A549 (cell line): ENCODE data around the gene SPTBN4. TPM values are rescaled to one million over a fixed set of nuclear protein-coding genes. Genes with fewer than 3 reads are reported as not detected.
"Not testable (repeated sequence)": the region's sequence is repeated elsewhere in the genome, so short reads cannot be mapped to it uniquely, and the experiment has no call there.

ENCODE experiments used
- ATAC-seq, 2 experiments: fragments of 200-7000 bp in 1 of 2; fragments of >200 bp in 1 of 2; cut with Nextera tagmentation in 1 of 2; cut with Tn5 transposase in 1 of 2; 3 replicates each; pipeline versions ENCODE4 v1.8.0 to v1.9.1; 2018 to 2020; ENCODE audit warnings: mild to moderate bottlenecking in 1 of 2, moderate library complexity in 1 of 2
- CTCF ChIA-PET: fragments of 300-600 bp; sonication (Branson Sonifier 250); formaldehyde crosslinking; extraction: SDS; loops from one replicate; lab custom pipeline; 2021; ENCODE audit warnings: antibody characterized with exemption, inconsistent platforms; lab: Yijun Ruan, JAX
- POLR2A ChIA-PET: fragments of 350-600 bp; formaldehyde crosslinking; extraction: SDS; loops from one replicate; lab custom pipeline; 2021; ENCODE audit warnings: antibody characterized with exemption, inconsistent platforms; lab: Yijun Ruan, JAX
- DNase-seq, 2 experiments: peaks; one replicate each; pipeline versions ENCODE4 v3.0.0 to v3.0.0-alpha.2; 2011 to 2016; ENCODE audit warnings: low read depth in 1 of 2, low spot score in 1 of 2
- FAIRE-seq: peaks from 2 replicates; lab custom pipeline; 2011; peaks lifted over from hg19 to GRCh38; lab: Jason Lieb, UNC
- H3K27ac ChIP-seq, 2 experiments: fragments of >200 bp; sonication (Bioruptor Twin); formaldehyde crosslinking; 3 replicates each; pipeline ENCODE4 v1.5.1; 2016 to 2017
- H3K4me1 ChIP-seq: fragments of >200 bp; sonication (Bioruptor Twin); formaldehyde crosslinking; 3 replicates; pipeline ENCODE4 v1.6.1; 2016
- H3K4me2 ChIP-seq: fragments of >200 bp; sonication (Bioruptor Twin); formaldehyde crosslinking; 3 replicates; pipeline ENCODE4 v1.6.1; 2016
- H3K4me3 ChIP-seq: fragments of >200 bp; sonication (Bioruptor Twin); formaldehyde crosslinking; 3 replicates; pipeline ENCODE4 v1.5.1; 2016
- H3K9me3 ChIP-seq: fragments of >200 bp; sonication (Bioruptor Twin); formaldehyde crosslinking; 3 replicates; pipeline ENCODE4 v1.6.1; 2016
- ATOH8 ChIP-seq: fragments of 250-450 bp; sonication (Bioruptor Pico); IDR thresholded peaks from 2 replicates; pipeline ENCODE4 v1.5.0; 2020; ENCODE audit warnings: low read depth, mild to moderate bottlenecking, moderate library complexity
- BCL3 ChIP-seq: fragments of >200 bp; sonication (Bioruptor Twin); formaldehyde crosslinking; IDR thresholded peaks from 3 replicates; pipeline ENCODE4 v1.6.1; 2016
- CBX8 ChIP-seq: fragments of 200-600 bp; sonication (generic); IDR thresholded peaks from 2 replicates; pipeline ENCODE4 v1.6.1; 2016
- CEBPB ChIP-seq, 2 experiments: fragments of >200 bp in 1 of 2; sonication (Bioruptor Twin) in 1 of 2; formaldehyde crosslinking in 1 of 2; IDR thresholded peaks; 2 replicates each; pipeline ENCODE4 v1.6.1; 2012 to 2016
- E2F6 ChIP-seq: IDR thresholded peaks from 2 replicates; pipeline ENCODE4 v1.6.1; 2012; ENCODE audit warnings: low read depth, borderline replicate concordance
- EHMT2 ChIP-seq: fragments of 200-600 bp; sonication (generic); IDR thresholded peaks from 2 replicates; pipeline ENCODE4 v1.6.1; 2016; ENCODE audit warnings: antibody characterized with exemption, low read depth, mild to moderate bottlenecking, moderate library complexity
- EP300 ChIP-seq, 2 experiments: fragments of >200 bp; sonication (Bioruptor Twin); formaldehyde crosslinking; IDR thresholded peaks; 2 replicates in 1 of 2; 3 replicates in 1 of 2; pipeline ENCODE4 v1.6.1; 2016 to 2017
- HEYL ChIP-seq: fragments of 250-450 bp; sonication (Bioruptor Pico); IDR thresholded peaks from 2 replicates; pipeline ENCODE4 v1.8.0; 2021; ENCODE audit warnings: mild to moderate bottlenecking, moderate library complexity
- HOXA7 ChIP-seq: fragments of 250-450 bp; sonication (Bioruptor Pico); IDR thresholded peaks from 2 replicates; pipeline ENCODE4 v1.5.0; 2020; ENCODE audit warnings: mild to moderate bottlenecking, moderate library complexity
- HOXB13 ChIP-seq: fragments of 250-450 bp; sonication (Bioruptor Pico); IDR thresholded peaks from 2 replicates; pipeline ENCODE4 v1.5.0; 2020; ENCODE audit warnings: low read depth, mild to moderate bottlenecking, moderate library complexity
- JUN ChIP-seq, 2 experiments: fragments of >200 bp; sonication (Bioruptor Twin); formaldehyde crosslinking; IDR thresholded peaks; 2 replicates in 1 of 2; 3 replicates in 1 of 2; pipeline ENCODE4 v1.6.1; 2016 to 2017
- KDM5A ChIP-seq: fragments of 200-600 bp; sonication (generic); IDR thresholded peaks from 2 replicates; pipeline ENCODE4 v1.6.1; 2016; ENCODE audit warnings: antibody characterized with exemption, mild to moderate bottlenecking
- MAX ChIP-seq: IDR thresholded peaks from 2 replicates; pipeline ENCODE4 v1.6.1; 2012
- MYC ChIP-seq: IDR thresholded peaks from 2 replicates; pipeline ENCODE4 v1.6.1; 2012; ENCODE audit warnings: mild to moderate bottlenecking, inconsistent platforms, low read length, improper control_type of control experiment, borderline replicate concordance
- PHF8 ChIP-seq: fragments of 200-600 bp; sonication (generic); IDR thresholded peaks from 2 replicates; pipeline ENCODE4 v1.6.1; 2016; ENCODE audit warnings: low read depth, mild to moderate bottlenecking, antibody characterized with exemption, moderate library complexity, borderline replicate concordance
- RARB ChIP-seq: fragments of 250-450 bp; sonication (Bioruptor Pico); IDR thresholded peaks from 2 replicates; pipeline ENCODE4 v1.8.0; 2021; ENCODE audit warnings: mild to moderate bottlenecking, moderate library complexity
- REST ChIP-seq: fragments of 200-600 bp; sonication (generic); IDR thresholded peaks from 2 replicates; pipeline ENCODE4 v1.6.1; 2016; ENCODE audit warnings: antibody characterized with exemption, mild to moderate bottlenecking, moderate library complexity
- RFX5 ChIP-seq: fragments of 450-650 bp; IDR thresholded peaks from 2 replicates; pipeline ENCODE4 v1.7.1; 2014; ENCODE audit warnings: antibody characterized with exemption, mild to moderate bottlenecking, moderate library complexity
- SMC3 ChIP-seq: fragments of >200 bp; sonication (Bioruptor Twin); formaldehyde crosslinking; IDR thresholded peaks from 3 replicates; pipeline ENCODE4 v1.6.1; 2018; ENCODE audit warnings: inconsistent platforms
- TFCP2L1 ChIP-seq: fragments of 250-450 bp; sonication (Bioruptor Pico); IDR thresholded peaks from 2 replicates; pipeline ENCODE4 v1.5.0; 2021; ENCODE audit warnings: mild to moderate bottlenecking
- ZFP36 ChIP-seq: fragments of 450-650 bp; IDR thresholded peaks from 2 replicates; pipeline ENCODE4 v1.6.1; 2014; ENCODE audit warnings: borderline replicate concordance; ENCODE audit not compliant: partially characterized antibody
- WGBS: methylation state at CpG from one replicate; pipeline ENCODE4 v1.1.6; 2017; ENCODE audit errors: missing lambda C conversion rate; 5-methylcytosine and 5-hydroxymethylcytosine counted together
- polyA plus RNA-seq, 4 experiments: library from polyadenylated mRNA; depleted of rRNA in 3 of 4; stranded (reverse); fragments of >200 nt; fragmentation: RNase III in 1 of 4; extraction: RNeasy Plus Mini Kit Qiagen cat#74134 plus additional on column Dnase treatment in 1 of 4; gene quantifications; 2 replicates in 3 of 4; 3 replicates in 1 of 4; pipeline ENCODE4 v1.2.3, GENCODE V29; 2011 to 2017
- TF ChIP-seq, protein P1 (sequence below): fragments of >200 bp; sonication (Bioruptor Twin); formaldehyde crosslinking; IDR thresholded peaks from 2 replicates; pipeline ENCODE4 v1.6.1; 2016

The SPTBN4 gene
- polyA plus RNA-seq, 2 of the 4 experiments (the other 2 are of a cell fraction), result 1.4 to 2.2 TPM

DNA sequence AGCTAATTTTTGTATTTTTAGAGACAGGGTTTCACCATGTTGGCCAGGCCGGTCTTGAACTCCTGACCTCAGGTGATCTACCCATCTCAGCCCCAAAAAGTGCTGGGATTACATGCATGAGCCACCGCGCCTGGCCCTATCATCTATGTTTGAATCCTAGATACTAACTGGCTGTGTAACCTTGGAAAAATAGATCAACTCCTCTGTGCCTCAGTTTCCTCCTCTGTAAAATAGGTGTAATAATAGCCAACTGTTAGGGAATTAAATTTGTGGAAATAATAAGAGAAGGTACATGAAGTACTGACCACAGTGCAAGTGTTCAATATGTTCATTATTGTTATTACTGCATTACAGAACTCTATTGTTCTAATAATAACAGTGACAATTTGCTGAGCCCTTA, 4.3 kb downstream of the SPTBN4 start:
- WGBS, result 95% methylated on average over 3 of the region's 3 CpGs
- Histone ChIP-seq H3K27ac (no peak overlapping the region), H3K4me1 (peaks cover 8% of the 10 kb centered on the region), H3K4me3 (no peak overlapping the region), H3K9me3 (no peaks in the 10 kb centered on the region), H3K4me2 (no peak overlapping the region)
- CTCF ChIA-PET, result interaction anchor here (0.7 to 46.6 kb wide), 2 partner anchors 48 to 159 kb away, joined by 3 to 950 read pairs; partner anchors contain the start of genes PRX and SERTAD1
- FAIRE-seq (peak; percentile 51), DNase-seq (no peak), ATAC-seq (no peak)
- TF ChIP-seq ZFP36, result no peak
- TF ChIP-seq MAX, result no peak
- TF ChIP-seq EHMT2, result no peak
- TF ChIP-seq RFX5, result no peak
- no peak for TF ChIP-seq REST
- no peak for TF ChIP-seq CBX8
- TF ChIP-seq SMC3, result no peak
- TF ChIP-seq CEBPB (IDR thresholded peaks at IDR 0.05), result no peak
- TF ChIP-seq HOXA7 (CRISPR knock-in tag), result no peak
- TF ChIP-seq JUN (IDR thresholded peaks at IDR 0.05), result no peak
- TF ChIP-seq RARB (CRISPR knock-in tag), result no peak
- TF ChIP-seq TFCP2L1 (CRISPR knock-in tag), result no peak
- no peak for TF ChIP-seq PHF8
- no peak for TF ChIP-seq EP300 (IDR thresholded peaks at IDR 0.05)
- POLR2A ChIA-PET, result no interaction called here

GRCh38 chr19:40472516-40472915, 5.7 kb downstream of the SPTBN4 start:
- H3K4me1 ChIP-seq, result no peaks in the 10 kb centered on the region
- 95% methylated on average over 13 of the region's 13 CpGs for WGBS
- TF ChIP-seq EP300 (IDR thresholded peaks at IDR 0.05) (no peak), BCL3 (no peak), HEYL (CRISPR knock-in tag) (no peak), ATOH8 (CRISPR knock-in tag) (no peak), MYC (no peak)
- H3K27ac ChIP-seq, result no peak overlapping the region
- DNase-seq (no peak), FAIRE-seq (no peak), ATAC-seq (0 out of 6 replicates have a peak, but pooled peaks of 1 of the 2 experiments have one; percentile 12)
- H3K4me2 ChIP-seq, result no peak overlapping the region
- POLR2A ChIA-PET, result no interaction called here
- CTCF ChIA-PET, result interaction anchor here (1.4 to 4.9 kb wide), 2 partner anchors 8 to 49 kb away, joined by 3 to 35 read pairs; partner anchors contain the start of gene BLVRB
- H3K9me3 ChIP-seq, result no peaks in the 10 kb centered on the region
- H3K4me3 ChIP-seq, result no peak overlapping the region

DNA sequence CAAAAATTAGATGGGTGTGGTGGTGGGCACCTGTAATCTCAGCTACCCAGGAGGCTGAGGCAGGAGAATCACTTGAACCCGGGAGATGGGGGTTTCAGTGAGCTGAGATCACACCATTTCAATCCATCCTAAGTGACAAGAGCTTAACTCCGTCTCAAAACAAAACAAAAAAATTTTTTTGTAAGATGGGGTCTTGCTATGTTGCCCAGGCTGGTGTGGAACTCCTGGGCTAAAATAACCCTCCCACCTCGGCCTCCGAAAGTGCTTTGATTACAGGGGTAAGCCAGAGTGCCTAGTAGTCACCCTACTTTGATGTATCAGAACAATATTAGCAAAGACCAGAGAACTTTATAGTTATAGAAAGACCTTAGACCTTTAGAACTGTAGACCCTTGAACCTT, 7.9 kb downstream of the SPTBN4 start:
- no peak overlapping the region for H3K27ac ChIP-seq
- H3K9me3 ChIP-seq, result no peaks in the 10 kb centered on the region
- no peaks in the 10 kb centered on the region for H3K4me1 ChIP-seq
- TF ChIP-seq, protein P1, sequence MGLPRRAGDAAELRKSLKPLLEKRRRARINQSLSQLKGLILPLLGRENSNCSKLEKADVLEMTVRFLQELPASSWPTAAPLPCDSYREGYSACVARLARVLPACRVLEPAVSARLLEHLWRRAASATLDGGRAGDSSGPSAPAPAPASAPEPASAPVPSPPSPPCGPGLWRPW, result no peak
- TF ChIP-seq E2F6, result no peak
- TF ChIP-seq KDM5A, result no peak
- TF ChIP-seq HOXB13 (CRISPR knock-in tag), result no peak
- TF ChIP-seq, all 56 proteins: peak for 0
- no peak for ATAC-seq
- WGBS, result 78% methylated on average over 4 of the region's 4 CpGs
- Histone ChIP-seq H3K4me2 (no peak overlapping the region), H3K4me3 (no peak overlapping the region)
- FAIRE-seq, result no peak
- ChIA-PET CTCF (interaction anchor here (0.9 to 4.9 kb wide), 7 partner anchors 10 to 335 kb away, joined by 3 to 35 read pairs (median 3); partner anchors contain the start of gene BLVRB), POLR2A (no interaction called here)
- no peak for DNase-seq

DNA sequence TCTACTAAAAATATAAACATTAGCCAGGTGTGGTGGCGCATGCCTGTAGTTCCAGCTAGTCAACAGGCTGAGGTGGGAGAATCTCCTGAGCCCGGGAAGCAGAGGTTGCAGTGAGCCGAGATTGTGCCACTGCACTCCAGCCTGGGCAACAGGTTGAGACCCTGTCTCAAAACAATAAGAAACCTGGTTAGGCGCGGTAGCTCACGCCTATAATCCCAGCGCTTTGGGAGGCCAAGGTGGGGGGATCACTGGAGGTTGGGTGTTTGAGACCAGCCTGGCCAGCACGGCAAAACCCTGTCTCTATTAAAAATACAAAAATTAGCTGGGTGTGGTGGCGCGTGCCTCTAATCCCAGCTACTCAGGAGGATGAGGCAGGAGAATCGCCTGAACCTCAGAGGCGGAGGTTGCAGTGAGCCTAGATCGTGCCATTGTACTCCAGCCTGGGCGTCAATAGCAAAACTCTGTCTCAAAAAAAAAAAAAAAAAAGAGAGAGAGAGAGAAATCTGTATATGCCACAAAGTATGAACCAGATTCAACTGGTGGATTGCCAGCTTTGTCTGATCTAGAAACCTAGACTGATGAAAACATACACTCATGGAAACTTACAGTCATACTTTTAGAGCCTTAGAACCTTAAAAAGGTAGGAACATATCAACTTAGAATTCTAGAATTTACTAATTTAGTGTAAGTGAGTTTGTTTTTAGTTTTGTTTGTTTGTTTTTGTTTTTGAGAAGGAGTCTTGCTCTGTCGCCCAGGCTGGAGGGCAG, 9.3 kb downstream of the SPTBN4 start:
- not testable (repeated sequence) for H3K4me3 ChIP-seq, H3K4me1 ChIP-seq, DNase-seq, H3K27ac ChIP-seq, H3K9me3 ChIP-seq, H3K4me2 ChIP-seq, ATAC-seq
- ChIA-PET POLR2A (interaction anchor here (2.8 kb wide), 1 partner anchor 10 kb away, joined by 9 read pairs; the partner anchor contains the start of gene BLVRB), CTCF (interaction anchor here (0.6 to 4.9 kb wide), 18 partner anchors 9 to 159 kb away, joined by 3 to 35 read pairs (median 4); partner anchors contain the start of gene BLVRB)
- FAIRE-seq, result peak; percentile 80
- WGBS, result 88% methylated on average over 15 of the region's 15 CpGs
